GM19351 (cell line): ENCODE measurements around the gene SLX4.

Experiments used
- ATAC-seq: cut with Tn5 transposase; IDR thresholded peaks from one replicate; pipeline ENCODE4 v1.9.1; 2021; ENCODE audit warnings: mild to moderate bottlenecking, moderate library complexity; ENCODE audit not compliant: unreplicated experiment

SLX4 gene

DNA sequence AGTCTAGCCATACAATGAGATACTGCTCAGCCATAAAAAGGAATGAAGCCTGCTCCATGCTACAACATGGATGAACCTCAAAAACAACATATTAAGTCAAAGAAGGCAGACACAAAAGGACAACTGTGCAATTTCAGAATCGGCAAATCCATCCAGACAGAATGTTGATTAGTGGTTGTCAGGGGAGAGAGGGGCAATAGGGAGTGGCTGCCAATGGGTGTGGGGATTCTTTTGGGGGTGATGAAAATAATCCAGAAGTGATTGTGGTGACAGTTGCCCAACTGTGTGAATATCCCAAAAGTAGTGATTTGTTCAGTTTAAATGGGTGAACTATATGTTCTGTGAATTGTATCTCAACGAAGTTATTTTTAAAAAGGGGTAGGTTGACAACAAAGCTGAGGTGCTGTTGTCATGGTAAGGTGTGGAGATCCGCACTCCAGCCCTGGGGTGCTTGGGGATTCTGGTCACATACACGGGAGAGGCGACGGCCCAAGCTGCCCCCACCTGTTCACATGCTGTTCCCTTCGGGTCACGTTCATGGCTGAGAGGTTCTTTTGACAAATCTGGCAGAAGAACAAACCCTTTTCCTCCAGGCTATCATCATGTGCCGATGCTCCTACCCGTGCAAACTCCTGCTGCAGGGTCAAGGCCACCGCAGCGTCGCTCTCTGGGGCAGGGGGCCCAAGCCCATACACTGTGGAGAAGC is 9.6 kb downstream of the SLX4 start:
- no peak for ATAC-seq

- no peak for ATAC-seq
Measured at GRCh38 chr16:3599922-3600321, 11.5 kb downstream of the SLX4 start.

GRCh38 chr16:3599121-3599520 is 12.3 kb downstream of the SLX4 start:
- ATAC-seq = no peak

DNA sequence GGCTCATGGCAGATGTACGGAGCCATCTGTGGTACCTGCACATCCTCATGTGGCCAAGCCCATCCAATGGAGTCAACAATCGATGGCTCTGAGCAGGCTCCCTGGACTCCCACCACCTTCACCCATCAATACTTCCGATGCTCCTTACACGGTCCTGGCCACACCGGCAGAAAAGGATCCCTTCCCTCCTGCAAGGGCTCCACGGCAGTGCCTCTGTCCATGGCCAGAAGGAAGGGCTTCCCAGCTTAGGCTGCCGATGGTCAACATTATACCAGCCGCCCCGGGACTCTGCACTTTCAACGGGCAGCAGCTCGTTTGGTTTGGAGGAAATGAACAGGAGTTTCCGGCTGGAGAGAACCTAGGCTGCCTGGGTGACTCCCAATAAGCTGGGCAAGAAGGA is 13.2 kb downstream of the SLX4 start:
- ATAC-seq = no peak

- ATAC-seq = no peak
Measured at GRCh38 chr16:3597676-3598075, 13.7 kb downstream of the SLX4 start.

DNA sequence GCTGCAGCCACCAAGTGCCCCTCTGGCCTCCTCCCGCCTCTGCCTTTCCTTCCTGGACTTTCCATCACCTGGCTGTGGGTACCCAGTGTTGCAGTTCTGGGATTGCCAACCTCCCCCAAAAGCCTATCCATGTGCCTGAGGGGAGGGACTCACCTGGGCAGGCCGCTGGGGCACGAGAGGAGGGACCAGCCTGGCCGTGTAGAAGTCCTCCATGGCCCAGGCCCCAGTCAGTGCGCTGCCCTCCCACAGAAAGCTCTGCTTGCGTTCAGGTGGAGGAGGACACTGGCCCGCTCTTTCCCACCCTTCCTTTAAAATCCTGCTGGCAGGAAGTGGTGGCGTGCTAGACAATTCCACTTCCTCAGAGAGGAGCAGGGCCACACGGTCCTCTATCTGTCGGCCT is 14.2 kb downstream of the SLX4 start:
- ATAC-seq = no peak

DNA sequence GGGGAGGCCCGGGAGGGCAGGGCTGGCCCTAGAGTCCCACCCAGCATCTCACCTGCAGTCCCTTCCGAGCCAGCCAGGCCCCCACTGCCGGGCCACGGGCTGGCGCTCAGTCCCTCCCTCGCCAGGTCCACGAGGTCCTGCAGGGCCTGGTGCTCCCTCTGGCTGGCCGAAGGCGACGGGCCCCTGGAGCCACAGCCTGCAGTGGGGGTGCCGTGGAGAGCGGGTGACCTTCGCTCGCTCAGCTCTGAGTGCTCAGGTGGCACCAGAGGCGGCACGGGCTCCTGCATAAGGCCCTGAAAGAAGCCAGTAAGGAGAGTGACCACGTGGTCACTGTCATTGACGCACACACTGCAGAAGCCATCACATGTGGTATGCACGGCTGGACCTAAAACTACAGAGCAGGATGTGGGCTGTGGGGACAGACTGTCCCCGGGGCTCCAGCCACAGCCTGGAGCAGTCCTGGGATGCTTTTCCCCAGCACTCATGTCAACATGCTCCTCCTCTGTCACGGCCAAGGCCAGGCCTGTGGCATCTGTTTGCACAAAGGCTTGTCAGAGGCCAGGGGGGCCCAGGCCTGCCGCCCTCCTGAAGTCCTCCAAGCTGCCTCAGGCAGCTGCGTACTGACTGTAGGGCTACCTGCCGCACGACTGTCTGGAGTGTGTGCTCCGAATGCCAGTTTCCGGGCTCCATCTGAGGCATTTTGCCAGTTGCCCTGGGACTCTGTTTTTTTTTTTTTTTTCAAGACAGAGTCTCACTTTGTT is 15.1 kb downstream of the SLX4 start:
- no peak for ATAC-seq

DNA sequence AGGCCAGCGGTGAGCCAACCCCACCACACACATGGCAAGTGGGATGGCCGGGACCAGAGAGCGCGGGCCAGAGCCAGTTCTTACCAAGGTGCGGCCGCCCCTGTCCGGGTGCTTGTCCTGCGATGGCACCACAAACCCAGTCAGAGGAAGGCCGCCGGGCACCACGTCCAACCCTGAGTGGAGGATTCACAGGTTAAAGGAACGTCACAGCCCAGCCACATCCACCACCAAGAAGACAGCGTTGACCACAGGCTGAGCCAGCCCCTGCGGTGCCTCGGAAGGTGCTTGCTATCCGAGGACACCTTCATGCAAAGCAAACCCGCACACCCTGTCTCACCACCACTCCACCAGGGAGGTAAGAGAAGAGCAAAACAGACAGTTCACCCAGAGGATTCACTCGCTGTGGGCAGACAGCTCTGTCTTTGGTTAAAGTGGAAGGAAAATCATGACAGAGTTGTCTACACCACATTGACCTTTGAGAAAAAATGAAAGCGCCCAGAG is 15.8 kb downstream of the SLX4 start:
- ATAC-seq = no peak

GRCh38 chr16:3595110-3595486 is 16.3 kb downstream of the SLX4 start:
- ATAC-seq = no peak

- ATAC-seq = no peak
Measured at GRCh38 chr16:3594316-3595109, 16.9 kb downstream of the SLX4 start.

DNA sequence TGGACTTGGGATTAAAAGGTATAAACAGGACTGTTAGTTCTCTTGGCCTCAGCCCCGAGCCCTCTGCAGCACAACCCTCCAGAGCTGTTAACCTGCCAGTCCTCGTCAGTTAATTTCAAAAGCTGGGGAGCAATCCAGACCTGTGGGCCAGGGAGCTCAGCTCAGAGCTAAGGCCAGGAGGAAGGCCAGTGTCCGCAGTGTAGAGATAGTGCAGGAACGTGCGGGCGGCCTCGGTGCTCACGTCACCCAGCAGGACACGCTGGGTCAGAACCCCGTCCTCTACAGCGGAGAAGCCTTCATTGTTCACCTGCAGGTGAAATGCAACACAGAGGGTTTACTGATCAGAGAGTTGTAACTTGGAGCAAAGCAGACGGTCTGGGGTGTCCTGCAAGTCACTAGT is 18.8 kb downstream of the SLX4 start:
- ATAC-seq = no peak

- no peak for ATAC-seq
Measured at GRCh38 chr16:3591991-3592390, 19.4 kb downstream of the SLX4 start.

- ATAC-seq = no peak
Measured at GRCh38 chr16:3591436-3591803, 20.0 kb downstream of the SLX4 start.

DNA sequence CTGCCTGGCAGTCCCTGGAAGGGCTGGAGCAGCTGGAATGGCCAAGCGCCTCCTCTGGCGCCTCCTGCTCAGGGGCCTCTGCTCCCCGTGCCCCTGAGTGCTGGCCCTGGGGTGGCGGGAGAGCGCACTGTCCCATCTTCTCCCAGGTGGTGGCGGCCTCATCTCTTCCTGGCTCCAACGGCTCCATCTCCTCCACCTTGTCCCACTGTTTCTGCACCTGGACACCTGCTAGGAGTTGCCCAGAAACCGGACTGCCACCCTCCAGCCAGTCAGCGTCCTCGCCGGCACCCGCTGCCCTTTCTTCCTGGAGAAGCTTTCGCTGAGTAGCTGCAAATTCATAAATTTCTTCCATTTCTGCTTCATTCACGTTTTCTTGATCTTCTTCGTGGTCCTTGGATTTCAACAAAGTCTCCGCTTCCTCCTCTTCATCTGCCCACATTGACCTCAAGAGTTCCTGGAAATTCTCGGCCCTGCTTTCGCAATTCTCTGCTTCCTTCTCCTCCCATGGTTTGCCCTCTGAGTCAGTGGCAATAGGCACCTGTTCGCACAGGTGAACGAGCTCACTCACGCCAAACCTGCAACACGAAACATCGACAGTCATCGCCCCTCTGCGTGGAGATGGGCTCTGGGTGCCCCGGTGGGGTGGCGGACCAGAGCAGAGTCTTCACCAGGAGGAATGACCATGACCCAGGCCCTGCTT is 20.5 kb downstream of the SLX4 start:
- ATAC-seq = no peak

DNA sequence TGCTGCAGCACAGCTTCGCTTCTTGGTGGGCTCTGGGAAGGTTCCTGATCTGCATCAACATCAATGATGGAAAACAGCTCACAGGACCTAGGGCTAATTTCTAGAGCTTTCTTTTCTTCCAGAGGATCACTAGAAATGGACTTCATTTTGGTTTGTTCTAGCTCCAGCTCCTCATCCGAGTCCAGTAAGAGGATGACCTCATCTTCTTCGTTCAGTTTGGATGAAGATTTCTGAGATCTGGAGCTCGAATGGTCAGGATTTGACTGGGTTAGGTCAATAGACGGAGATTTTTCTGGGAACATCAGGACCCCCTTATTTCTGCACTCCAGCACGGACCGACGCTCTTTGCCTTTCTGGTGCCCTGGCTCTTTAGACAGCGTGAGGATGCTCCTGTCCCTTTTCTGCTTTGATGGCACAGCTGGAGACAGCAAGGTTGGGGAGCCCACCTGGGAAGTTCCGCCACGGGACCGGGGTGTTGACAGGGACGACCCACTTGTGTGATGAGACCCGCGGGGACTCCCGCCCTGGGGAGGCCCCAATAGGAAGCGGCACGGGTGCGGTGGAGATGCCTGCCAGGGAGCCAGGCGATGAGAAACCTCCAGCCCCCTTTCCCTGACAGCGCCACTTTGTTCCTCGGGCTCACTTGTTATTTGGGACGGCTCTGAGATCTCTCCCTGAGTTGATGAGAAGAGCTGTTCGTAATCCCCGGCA is 21.3 kb downstream of the SLX4 start:
- no peak for ATAC-seq

DNA sequence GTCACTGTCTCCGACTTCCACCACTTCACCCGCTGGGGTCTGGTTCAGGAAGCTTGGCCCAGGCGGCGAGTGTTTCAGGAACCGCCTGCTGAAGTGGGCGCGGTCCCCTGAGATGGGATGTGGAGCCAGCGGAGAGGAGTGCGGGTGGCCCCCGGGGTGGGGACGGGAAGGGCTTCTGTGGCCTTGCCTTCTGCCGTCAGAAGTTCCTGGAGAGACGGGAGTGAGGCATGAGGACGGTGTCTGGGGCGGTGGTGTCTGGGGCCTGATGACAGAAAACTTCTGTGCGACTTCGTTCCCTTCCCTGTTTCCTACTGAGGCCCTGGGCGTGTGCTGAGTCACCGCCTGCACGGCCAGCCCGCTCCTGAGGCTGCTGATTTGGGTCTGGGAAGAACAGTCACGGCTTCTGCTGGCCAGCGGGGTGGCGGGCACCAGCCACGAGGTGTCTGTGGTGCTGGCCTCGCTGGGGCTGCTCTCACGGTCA is 21.9 kb downstream of the SLX4 start:
- no peak for ATAC-seq

- no peak for ATAC-seq
Measured at GRCh38 chr16:3589001-3589400, 22.4 kb downstream of the SLX4 start.

- ATAC-seq = peak; percentile 47
Measured at GRCh38 chr16:3587547-3588110, 23.8 kb downstream of the SLX4 start.

GRCh38 chr16:3584412-3584811 is 27.0 kb downstream of the SLX4 start:
- ATAC-seq = no peak
